GM18511 (cell line): ENCODE results near the gene PBRM1.
"Not testable (repeated sequence)": the region's sequence is repeated elsewhere in the genome, so short reads cannot be mapped to it uniquely, and the experiment has no call there.

Source experiments
- ATAC-seq: cut with Tn5 transposase; IDR thresholded peaks from one replicate; pipeline ENCODE4 v1.9.1; 2021; ENCODE audit warnings: mild to moderate bottlenecking, moderate library complexity; ENCODE audit not compliant: unreplicated experiment

Gene PBRM1

GRCh38 chr3:52685709-52686691 lies at the start of gene PBRM1, which contains the start of gene GNL3:
Gene PBRM1, minus strand, starts transcription at chr3:52685913.
Gene GNL3, plus strand, starts transcription at chr3:52686032. Its CDS starts 61 bp downstream, at chr3:52686093.
- ATAC-seq: peak; percentile 75

- ATAC-seq: no peak
Observed at GRCh38 chr3:52733256-52733891, 47.7 kb upstream of the PBRM1 start.

GRCh38 chr3:52731590-52731989 lies 45.9 kb upstream of the PBRM1 start:
- ATAC-seq: no peak

- ATAC-seq: no peak
Observed at GRCh38 chr3:52730681-52731080, 45.0 kb upstream of the PBRM1 start.

GRCh38 chr3:52728753-52729152 lies 43.0 kb upstream of the PBRM1 start:
- not testable (repeated sequence) for ATAC-seq

GRCh38 chr3:52724511-52724910 lies 38.8 kb upstream of the PBRM1 start:
- no peak for ATAC-seq

- no peak for ATAC-seq
Observed at GRCh38 chr3:52723935-52724334, 38.2 kb upstream of the PBRM1 start.

- no peak for ATAC-seq
Observed at GRCh38 chr3:52722491-52722890, 36.8 kb upstream of the PBRM1 start.

GRCh38 chr3:52721730-52722008 lies 36.0 kb upstream of the PBRM1 start:
- ATAC-seq: no peak

- no peak for ATAC-seq
Observed at GRCh38 chr3:52721002-52721729, 35.5 kb upstream of the PBRM1 start.

- no peak for ATAC-seq
Observed at GRCh38 chr3:52719618-52720017, 33.9 kb upstream of the PBRM1 start.

- no peak for ATAC-seq
Observed at GRCh38 chr3:52715714-52716305, 30.1 kb upstream of the PBRM1 start.

GRCh38 chr3:52714335-52715302 lies 28.9 kb upstream of the PBRM1 start:
- no peak for ATAC-seq

- no peak for ATAC-seq
Observed at GRCh38 chr3:52712291-52713212, 26.8 kb upstream of the PBRM1 start.

- no peak for ATAC-seq
Observed at GRCh38 chr3:52710512-52710911, 24.8 kb upstream of the PBRM1 start.

GRCh38 chr3:52707585-52707984 lies 21.9 kb upstream of the PBRM1 start:
- ATAC-seq: no peak

GRCh38 chr3:52705688-52706686 lies 20.3 kb upstream of the PBRM1 start, which contains the start of the genes GLT8D1 and SPCS1:
Gene GLT8D1, minus strand, starts transcription at chr3:52705791. Its CDS starts 5,331 bp downstream, at chr3:52700460.
Gene SPCS1, plus strand, starts transcription at chr3:52706106. Its CDS starts 141 bp downstream, at chr3:52706247.
- ATAC-seq: peak; percentile 85

GRCh38 chr3:52705438-52705687 lies 19.6 kb upstream of the PBRM1 start:
- no peak for ATAC-seq
